ENCODE measurements around the gene LARP1B. TPM values are rescaled to one million over a fixed set of nuclear protein-coding genes. Genes with fewer than 3 reads are reported as not detected.

The LARP1B gene
- total and polyA plus RNA-seq, 9 of the 15 experiments (the other 6 are each of a cell fraction or from before 2014, with no cell fraction given), result 19.2 to 59.7 (median 37.9) TPM

- ChIA-PET POLR2A (no interaction called here), CTCF (ENCODE audit: low intra/inter-chr PET ratio) (interaction anchor here (0.6 kb wide), 1 partner anchor 398 kb away, joined by 3 read pairs; no protein-coding TSS in a partner anchor)
- ATAC-seq (no peak), FAIRE-seq (no peak), DNase-seq (ENCODE audit: extremely low read depth in 1 of 4, low spot score in 3 of 4) (no peak)
- in situ Hi-C loops (cut with MboI) (no loop called here), intact Hi-C loops (cut with micrococcal nuclease) (no loop called here)
- BruUV-seq (replicated peaks), result no TSS peak
- Histone ChIP-seq H3K4me3 (no peak overlapping the region), H3K9me1 (ENCODE audit: control insufficient read depth, insufficient read depth, low read length) (no peaks in the 10 kb centered on the region), H3K79me2 (ENCODE audit: control insufficient read depth, insufficient read depth, low read length) (no peaks in the 10 kb centered on the region), H3K27ac (ENCODE audit: extremely low read depth, low read depth, low read length) (no peak overlapping the region), H3K27me3 (ENCODE audit: control insufficient read depth in 2 of 2, insufficient read depth in 2 of 2, low read length in 2 of 2) (no peaks in the 10 kb centered on the region), H4K20me1 (replicated peaks; ENCODE audit: control insufficient read depth, insufficient read depth, low read length) (no peaks in the 10 kb centered on the region), H3K4me2 (ENCODE audit: insufficient read depth, low read length) (no peak overlapping the region), H2AFZ (ENCODE audit: low read depth, low read length) (no peak overlapping the region), H3K9ac (ENCODE audit: insufficient read depth in 1 of 2, low read depth in 2 of 2, low read length in 2 of 2) (no peak overlapping the region), H3K9me3 (replicated peaks; ENCODE audit: control insufficient read depth, insufficient read depth, low read depth, low read length) (no peaks in the 10 kb centered on the region; the same call in 1 of the 2 replicates), H3K4me1 (replicated peaks in 1 of 2; ENCODE audit: control insufficient read depth in 2 of 2, insufficient read depth in 2 of 2, low read length in 2 of 2) (no peaks in the 10 kb centered on the region), H3K36me3 (ENCODE audit: control insufficient read depth, insufficient read depth, low read length) (0 out of 3 replicates have a peak, but pooled peaks cover 5% of the 10 kb centered on the region)
- TF ChIP-seq TRIM24 (IDR thresholded peaks at IDR 0.05) (no peak), RBM25 (IDR thresholded peaks at IDR 0.05; ENCODE audit: low read depth, low read length, severe bottlenecking) (peak; percentile 74), NR2C1 (IDR thresholded peaks at IDR 0.05) (no peak), NR2C1 (tag; IDR thresholded peaks at IDR 0.05) (no peak), TCF7 (IDR thresholded peaks at IDR 0.05; ENCODE audit: borderline replicate concordance) (no peak), ZNF184 (CRISPR knock-in tag; IDR thresholded peaks at IDR 0.05) (peak; percentile 31; the same call in 1 of the 2 replicates)
- whole genome bisulfite sequencing (ENCODE audit: insufficient coverage, low coverage, missing lambda C conversion rate), result 92% methylated on average over 2 of the region's 2 CpGs
These were observed 84.6 kb downstream of the LARP1B start for GRCh38 chr4:128145727-128146126.

- in situ Hi-C loops (cut with MboI) (no loop called here), intact Hi-C loops (cut with micrococcal nuclease) (no loop called here)
- ChIA-PET CTCF (ENCODE audit: low intra/inter-chr PET ratio) (no interaction called here), POLR2A (no interaction called here)
- DNase-seq (ENCODE audit: extremely low read depth in 1 of 4, low spot score in 3 of 4), result no peak
- 0 out of 5 replicates have a peak, but pooled peaks cover 0 to 5% of the 10 kb centered on the region in 2 experiments for H3K4me1 ChIP-seq (replicated peaks in 1 of 2; ENCODE audit: control insufficient read depth in 2 of 2, insufficient read depth in 2 of 2, low read length in 2 of 2)
- H3K9ac ChIP-seq (ENCODE audit: insufficient read depth in 1 of 2, low read depth in 2 of 2, low read length in 2 of 2), result no peak overlapping the region
- no peak for FAIRE-seq
- H3K9me1 ChIP-seq (ENCODE audit: control insufficient read depth, insufficient read depth, low read length), result no peaks in the 10 kb centered on the region
- H3K4me2 ChIP-seq (ENCODE audit: insufficient read depth, low read length), result no peak overlapping the region
- no peak overlapping the region for H3K27ac ChIP-seq (ENCODE audit: extremely low read depth, low read depth, low read length)
- peaks cover 4% of the 10 kb centered on the region; the same call in 1 of the 3 replicates for H3K36me3 ChIP-seq (ENCODE audit: control insufficient read depth, insufficient read depth, low read length)
- no peak overlapping the region for H3K4me3 ChIP-seq
- no peaks in the 10 kb centered on the region for H3K79me2 ChIP-seq (ENCODE audit: control insufficient read depth, insufficient read depth, low read length)
- TF ChIP-seq GATA2 (CRISPR knock-in tag; IDR thresholded peaks at IDR 0.05), result no peak
- TF ChIP-seq PRDM10 (IDR thresholded peaks at IDR 0.05; ENCODE audit: partially characterized antibody), result no peak
- TF ChIP-seq MXD1 (CRISPR knock-in tag; IDR thresholded peaks at IDR 0.05; ENCODE audit: borderline replicate concordance, poor library complexity, severe bottlenecking), result no peak
- TF ChIP-seq NR0B1 (IDR thresholded peaks at IDR 0.05; ENCODE audit: partially characterized antibody), result no peak
- 100% methylated on average over 2 of the region's 2 CpGs for WGBS (ENCODE audit: insufficient coverage, low coverage, missing lambda C conversion rate)
- no peaks in the 10 kb centered on the region for H3K9me3 ChIP-seq (replicated peaks; ENCODE audit: control insufficient read depth, insufficient read depth, low read depth, low read length)
- H4K20me1 ChIP-seq (replicated peaks; ENCODE audit: control insufficient read depth, insufficient read depth, low read length), result no peaks in the 10 kb centered on the region
- no peak overlapping the region for H2AFZ ChIP-seq (ENCODE audit: low read depth, low read length)
- no peak for ATAC-seq
- no peaks in the 10 kb centered on the region for H3K27me3 ChIP-seq (ENCODE audit: control insufficient read depth in 2 of 2, insufficient read depth in 2 of 2, low read length in 2 of 2)
- no TSS peak for BruUV-seq (replicated peaks)
These were observed 92.7 kb downstream of the LARP1B start for GRCh38 chr4:128153800-128154199.
